Motor neuron (in vitro differentiated cells): ENCODE measurements around the gene NF1. TPM values are rescaled to one million over a fixed set of nuclear protein-coding genes. Genes with fewer than 3 reads are reported as not detected.

Experiments used
- ATAC-seq, 8 experiments: fragments of 200-7000 bp; cut with Tn5 transposase; replicated peaks in 6 of 8; 2 replicates each; pipeline ENCODE4 v1.8.0; 2021; ENCODE audit warnings: mild to moderate bottlenecking in 8 of 8, moderate library complexity in 8 of 8
- H3K27ac ChIP-seq, 2 donors: fragments of 250-450 bp; sonication (Bioruptor Pico); 2 replicates each; pipeline ENCODE4 v1.9.0; 2021; ENCODE audit warnings: antibody characterized with exemption in 2 of 2, mild to moderate bottlenecking in 2 of 2, moderate library complexity in 1 of 2
- H3K4me1 ChIP-seq, 2 donors: fragments of 250-450 bp; sonication (Bioruptor Pico); replicated peaks in 1 of 2; 2 replicates each; pipeline ENCODE4 v1.6.1; 2021; ENCODE audit warnings: antibody characterized with exemption in 2 of 2, mild to moderate bottlenecking in 2 of 2, moderate library complexity in 1 of 2
- H3K4me3 ChIP-seq, 5 donors: fragments of 250-450 bp; sonication (Bioruptor Pico); 2 replicates each; pipeline ENCODE4 v1.9.0; 2021; ENCODE audit warnings: antibody characterized with exemption in 5 of 5, mild to moderate bottlenecking in 5 of 5, moderate library complexity in 4 of 5
- WGBS, 10 experiments: fragments of 450-650 bp; shearing (Covaris generic); methylation state at CpG; one replicate each; pipeline ENCODE4 v1.0.0; 2022; 5-methylcytosine and 5-hydroxymethylcytosine counted together
- in situ Hi-C, 9 experiments: fragments of 400-800 bp; cut with MboI; loops; one replicate each; pipeline ENCODE4 v1.15.0; 2021; ENCODE audit warnings: low sequenced_read_pairs in 9 of 9, low pct_unique_long_range_greater_than_20kb in 2 of 9; ENCODE audit not compliant: unreplicated experiment in 9 of 9
- total RNA-seq, 8 experiments: library from RNA; unstranded; fragments of 300-600 nt; gene quantifications; 2 replicates each; pipeline versions ENCODE4 v1.2.3 to v1.2.4, GENCODE V29; 2022

The NF1 gene
- total RNA-seq, 8 experiments from 2014 or later = 32.1 to 158 (median 50.6) TPM

GRCh38 chr17:31114956-31115555, 20.3 kb downstream of the NF1 start:
- Histone ChIP-seq H3K4me3 (no peak overlapping the region), H3K27ac (no peak overlapping the region), H3K4me1 (peaks cover 4 to 13% of the 10 kb centered on the region in 2 donors)
- 83 to 100% (median 93%) methylated on average over 1 to 3 of the region's 3 CpGs; no CpG with 5 or more reads in 2 of the 10 experiments for WGBS, 10 experiments
- ATAC-seq = peak in 2 of 8 experiments; percentile 48 to 56
- in situ Hi-C loops = no loop called here

DNA sequence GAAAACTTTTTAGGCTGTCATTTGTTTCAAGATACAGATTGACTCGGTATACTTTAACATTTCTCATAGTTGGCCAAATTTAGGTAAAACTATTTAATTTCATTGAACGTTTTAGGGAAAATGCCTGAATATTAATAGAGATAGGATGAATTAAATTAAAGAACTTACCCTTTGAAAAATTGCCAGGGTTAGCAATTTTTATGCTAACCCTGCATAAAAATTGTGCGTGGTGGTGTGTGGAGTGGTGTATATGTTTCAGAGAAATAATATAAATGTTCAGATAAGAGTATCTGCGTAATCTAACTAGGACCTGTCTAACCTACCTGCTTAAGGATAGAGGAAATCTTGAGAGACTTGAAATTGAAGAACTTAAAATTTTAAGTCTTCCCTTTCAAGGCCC, 21.4 kb downstream of the NF1 start:
- Histone ChIP-seq H3K27ac (no peak overlapping the region), H3K4me1 (peaks cover 0 to 9% of the 10 kb centered on the region in 2 donors), H3K4me3 (no peak overlapping the region)
- ATAC-seq = no peak
- 79 to 100% (median 92%) methylated on average over 1 to 4 of the region's 4 CpGs; no CpG with 5 or more reads in 1 of the 10 experiments for WGBS, 10 experiments
- in situ Hi-C loops = no loop called here

DNA sequence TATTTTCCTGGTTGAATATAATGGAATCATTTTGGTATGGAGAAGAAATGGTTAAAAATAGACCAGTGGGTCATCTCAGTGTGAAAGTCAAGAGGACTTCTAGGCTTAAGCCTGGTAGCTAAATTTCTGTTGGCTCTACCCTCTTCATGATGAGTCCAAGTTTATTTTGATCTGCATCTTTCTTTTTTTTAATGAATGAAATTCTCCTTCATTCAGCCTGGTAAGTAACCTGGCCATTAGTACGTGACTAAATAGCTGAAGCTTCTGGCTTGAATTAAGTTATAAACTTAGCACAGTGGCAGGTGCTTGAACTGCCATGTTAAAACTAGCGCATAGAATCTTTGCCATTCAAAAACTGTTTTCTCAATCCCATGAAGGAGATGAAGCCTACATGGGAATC, 28.0 kb downstream of the NF1 start:
- no peak overlapping the region for H3K4me3 ChIP-seq
- 80 to 100% (median 90%) methylated on average over 1 to 2 of the region's 2 CpGs for WGBS, 10 experiments
- in situ Hi-C loops = no loop called here
- no peaks in the 10 kb centered on the region for H3K4me1 ChIP-seq
- no peak overlapping the region for H3K27ac ChIP-seq
- ATAC-seq = no peak

- no peak overlapping the region for H3K27ac ChIP-seq
- 87 to 100% (median 100%) methylated on average over 2 to 3 of the region's 3 CpGs; no CpG with 5 or more reads in 3 of the 10 experiments for WGBS, 10 experiments
- H3K4me3 ChIP-seq = no peak overlapping the region
- ATAC-seq = no peak
- no peaks in the 10 kb centered on the region for H3K4me1 ChIP-seq
- in situ Hi-C loops = no loop called here
Observed at GRCh38 chr17:31126318-31126717, 31.5 kb downstream of the NF1 start.

DNA sequence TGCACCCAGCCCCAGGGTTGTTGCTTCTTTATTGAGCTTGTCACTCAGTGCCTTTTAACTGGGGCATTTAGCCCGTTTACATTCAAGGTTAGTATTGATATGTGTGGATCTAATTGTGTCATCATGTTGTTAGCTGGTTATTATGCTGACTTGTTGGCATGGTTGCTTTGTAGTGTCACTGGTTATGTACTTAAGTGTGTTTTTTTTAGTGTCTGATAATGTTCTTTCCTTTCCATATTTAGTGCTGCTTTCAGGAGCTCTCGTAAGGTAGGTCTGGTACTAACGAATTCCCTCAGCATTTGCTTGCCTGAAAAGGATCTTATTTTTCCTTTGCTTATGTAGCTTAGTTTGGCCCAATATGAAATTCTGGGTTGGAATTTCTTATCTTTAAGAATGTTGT, 33.5 kb downstream of the NF1 start:
- Histone ChIP-seq H3K4me3 (no peak overlapping the region), H3K27ac (no peak overlapping the region), H3K4me1 (no peaks in the 10 kb centered on the region)
- no peak for ATAC-seq
- in situ Hi-C loops = no loop called here
- 82 to 100% (median 100%) methylated on average over 1 to 3 of the region's 3 CpGs; no CpG with 5 or more reads in 2 of the 10 experiments for WGBS, 10 experiments

- in situ Hi-C loops = no loop called here
- Histone ChIP-seq H3K4me1 (no peaks in the 10 kb centered on the region), H3K27ac (no peak overlapping the region), H3K4me3 (no peak overlapping the region)
- 100% methylated on average over 1 to 3 of the region's 15 CpGs; no CpG with 5 or more reads in 7 of the 10 experiments for WGBS, 10 experiments
- ATAC-seq = no peak
Observed at GRCh38 chr17:31130286-31131224, 35.8 kb downstream of the NF1 start.

DNA sequence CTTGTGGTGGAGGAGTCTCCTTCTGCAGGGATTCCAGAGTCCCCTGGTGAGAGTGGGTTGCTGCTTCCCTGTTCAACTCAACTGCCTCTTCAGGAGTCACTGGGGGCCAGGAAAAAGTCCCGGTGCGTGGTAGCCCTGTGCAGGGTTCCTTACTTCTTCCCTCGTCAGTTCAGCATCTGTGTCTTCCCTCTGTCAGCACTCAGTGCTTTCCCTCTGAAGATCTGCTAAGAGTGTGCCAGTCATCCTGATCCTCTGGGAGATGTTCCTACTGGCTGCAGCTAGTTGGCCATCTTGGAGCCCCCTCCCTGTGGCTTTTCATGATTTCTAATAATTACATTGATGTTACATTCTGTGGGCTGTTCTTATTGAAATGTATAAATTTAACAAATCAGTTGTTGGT, 36.5 kb downstream of the NF1 start:
- Histone ChIP-seq H3K4me3 (no peak overlapping the region), H3K4me1 (no peaks in the 10 kb centered on the region), H3K27ac (no peak overlapping the region)
- WGBS, 10 experiments = 81 to 100% methylated on average over 2 to 3 of the region's 3 CpGs; no CpG with 5 or more reads in 8 of the 10 experiments
- in situ Hi-C loops = no loop called here
- ATAC-seq = no peak

DNA sequence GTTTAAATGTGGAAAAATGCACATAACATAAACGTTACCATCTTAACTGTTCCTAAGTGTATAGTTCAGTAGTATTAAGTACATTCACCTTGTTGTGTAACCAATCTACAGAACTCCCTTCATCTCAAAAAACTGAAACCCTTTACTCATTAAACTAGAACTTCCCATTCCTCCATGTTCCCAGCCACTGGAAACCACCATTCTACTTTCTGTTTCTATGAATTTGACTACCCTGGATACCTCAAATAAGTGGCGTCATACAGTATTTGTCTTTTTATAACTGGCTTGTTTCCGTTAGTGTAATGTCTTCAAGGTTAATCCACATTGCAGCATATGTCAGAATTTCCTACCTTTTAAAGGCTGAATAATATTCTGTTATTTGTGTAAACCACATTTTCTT, 38.2 kb downstream of the NF1 start:
- WGBS, 10 experiments = 83 to 100% (median 92%) methylated on average over 1 to 3 of the region's 3 CpGs; no CpG with 5 or more reads in 1 of the 10 experiments
- Histone ChIP-seq H3K4me3 (no peak overlapping the region), H3K27ac (no peak overlapping the region), H3K4me1 (no peaks in the 10 kb centered on the region)
- no peak for ATAC-seq
- in situ Hi-C loops = no loop called here

GRCh38 chr17:31134576-31134975, 39.8 kb downstream of the NF1 start:
- in situ Hi-C loops = no loop called here
- no peak overlapping the region for H3K27ac ChIP-seq
- ATAC-seq = peak in 1 of 8 experiments; percentile 75
- 10 to 100% (median 70%) methylated on average over 1 to 4 of the region's 4 CpGs; no CpG with 5 or more reads in 2 of the 10 experiments for WGBS, 10 experiments
- H3K4me3 ChIP-seq = no peak overlapping the region
- H3K4me1 ChIP-seq = no peaks in the 10 kb centered on the region

DNA sequence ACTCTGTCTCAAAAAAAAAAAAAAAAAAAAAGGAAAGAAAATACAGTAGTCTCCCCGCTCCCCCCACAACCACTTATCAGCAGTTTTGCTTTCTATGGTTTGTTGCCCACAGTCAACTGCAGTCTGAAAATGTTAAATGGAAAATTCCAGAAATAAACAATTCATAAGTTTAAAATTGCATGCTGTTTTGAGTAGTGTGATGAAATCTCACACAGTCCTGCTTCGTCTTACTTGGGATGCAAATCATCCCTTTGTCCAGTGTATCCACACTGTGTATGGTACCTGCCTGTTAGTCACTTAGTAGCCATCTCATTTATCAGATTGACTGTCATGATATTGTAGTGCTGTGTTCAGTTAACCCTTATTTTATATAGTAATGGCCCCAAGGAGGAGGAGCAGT, 41.5 kb downstream of the NF1 start:
- no peak overlapping the region for H3K4me3 ChIP-seq
- in situ Hi-C loops = no loop called here
- ATAC-seq = peak in 2 of 8 experiments; percentile 32 to 37
- H3K27ac ChIP-seq = no peak overlapping the region
- no peaks in the 10 kb centered on the region for H3K4me1 ChIP-seq
- 83 to 100% (median 100%) methylated on average over 1 to 2 of the region's 2 CpGs; no CpG with 5 or more reads in 3 of the 10 experiments for WGBS, 10 experiments

- in situ Hi-C loops = no loop called here
- WGBS, 10 experiments = 49 to 100% (median 93%) methylated on average over 1 to 3 of the region's 3 CpGs; no CpG with 5 or more reads in 1 of the 10 experiments
- no peak for ATAC-seq
- no peaks in the 10 kb centered on the region for H3K4me1 ChIP-seq
- H3K4me3 ChIP-seq = no peak overlapping the region
- H3K27ac ChIP-seq = no peak overlapping the region
Observed at GRCh38 chr17:31140111-31140510, 45.3 kb downstream of the NF1 start.

DNA sequence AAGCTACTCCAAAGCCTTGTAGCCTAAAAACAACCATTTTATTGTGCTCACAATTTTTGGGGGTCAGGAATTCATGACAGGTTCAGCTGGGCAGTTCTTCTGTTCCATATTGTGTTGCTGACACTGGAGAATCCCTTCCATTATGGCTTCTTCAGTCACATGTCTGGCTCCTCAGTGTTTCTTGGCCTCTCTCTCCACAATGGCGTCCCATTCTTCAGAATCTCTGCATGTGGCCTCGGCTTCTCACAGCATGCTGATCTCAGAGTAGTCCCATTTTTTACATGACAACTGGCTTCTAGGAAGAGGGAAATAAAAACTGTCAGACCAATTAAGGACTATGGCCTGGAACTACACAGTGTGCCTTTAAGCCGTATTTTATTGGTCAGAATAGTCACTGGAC, 49.7 kb downstream of the NF1 start:
- WGBS, 10 experiments = 33 to 100% (median 52%) methylated on average over 1 to 3 of the region's 3 CpGs; no CpG with 5 or more reads in 5 of the 10 experiments
- ATAC-seq = peak in 3 of 8 experiments; percentile 25 to 46 (median 32)
- H3K4me1 ChIP-seq = no peaks in the 10 kb centered on the region
- H3K27ac ChIP-seq = no peak overlapping the region
- in situ Hi-C loops = no loop called here
- no peak overlapping the region for H3K4me3 ChIP-seq

GRCh38 chr17:31144836-31145235, 50.1 kb downstream of the NF1 start:
- 67 to 100% (median 82%) methylated on average over 2 to 7 of the region's 7 CpGs; no CpG with 5 or more reads in 2 of the 10 experiments for WGBS, 10 experiments
- Histone ChIP-seq H3K4me1 (no peaks in the 10 kb centered on the region), H3K27ac (no peak overlapping the region), H3K4me3 (no peak overlapping the region)
- ATAC-seq = no peak
- in situ Hi-C loops = no loop called here
